DND-41 (cell line): Measurements from ENCODE around the gene TNFAIP2.

Experiments used
- ATAC-seq: fragments of 200-7000 bp; cut with Tn5 transposase; 3 replicates; pipeline ENCODE4 v1.9.1; 2021; ENCODE audit warnings: low read depth; ENCODE audit not compliant: insufficient read depth
- DNase-seq: peaks from one replicate; pipeline ENCODE4 v3.0.0-alpha.2; 2020
- H2AFZ ChIP-seq: 2 replicates; pipeline ENCODE4 v1.6.0; 2012; ENCODE audit warnings: low read depth, low read length
- H3K27ac ChIP-seq: 2 replicates; pipeline ENCODE4 v1.5.1; 2012; ENCODE audit warnings: low read length, inconsistent platforms
- H3K27me3 ChIP-seq: fragments of 200-600 bp; sonication (generic); 2 replicates; pipeline ENCODE4 v1.6.0; 2012; ENCODE audit warnings: low read length, mild to moderate bottlenecking, inconsistent platforms; ENCODE audit not compliant: insufficient read depth, poor library complexity
- H3K36me3 ChIP-seq: 2 replicates; pipeline ENCODE4 v1.5.1; 2012; ENCODE audit warnings: low read length, inconsistent platforms; ENCODE audit not compliant: insufficient read depth
- H3K4me1 ChIP-seq: 2 replicates; pipeline ENCODE4 v1.5.1; 2012; ENCODE audit warnings: mild to moderate bottlenecking, low read length; ENCODE audit not compliant: insufficient read depth
- H3K4me2 ChIP-seq: 2 replicates; pipeline ENCODE4 v1.6.0; 2012; ENCODE audit warnings: mild to moderate bottlenecking, moderate library complexity, low read length, inconsistent platforms; ENCODE audit not compliant: insufficient read depth
- H3K4me3 ChIP-seq, 2 experiments: fragments of 200-600 bp in 1 of 2; shearing (Covaris generic) in 1 of 2; 2 replicates each; pipeline ENCODE4 v1.5.1; 2012 to 2016; ENCODE audit warnings: inconsistent platforms in 2 of 2, low read length in 2 of 2, mild to moderate bottlenecking in 2 of 2, low read depth in 1 of 2, moderate library complexity in 1 of 2
- H3K79me2 ChIP-seq: 2 replicates; pipeline ENCODE4 v1.6.0; 2012; ENCODE audit warnings: low read length, inconsistent platforms; ENCODE audit not compliant: insufficient read depth
- H3K9ac ChIP-seq: 2 replicates; pipeline ENCODE4 v1.6.0; 2012; ENCODE audit warnings: low read depth, mild to moderate bottlenecking, inconsistent platforms, low read length, moderate library complexity
- H3K9me3 ChIP-seq: 2 replicates; pipeline ENCODE4 v1.5.1; 2012; ENCODE audit warnings: low read length, moderate library complexity, mild to moderate bottlenecking, inconsistent platforms; ENCODE audit not compliant: insufficient read depth, severe bottlenecking
- H4K20me1 ChIP-seq: 2 replicates; pipeline ENCODE4 v1.6.0; 2012; ENCODE audit warnings: low read length; ENCODE audit not compliant: insufficient read depth
- EZH2 ChIP-seq: IDR thresholded peaks from 3 replicates; pipeline ENCODE4 v1.6.1; 2012; ENCODE audit warnings: borderline replicate concordance, low read depth, mild to moderate bottlenecking, moderate library complexity, low read length, inconsistent platforms; ENCODE audit not compliant: severe bottlenecking
- TF ChIP-seq, protein P1 (sequence below): IDR thresholded peaks from 2 replicates; pipeline ENCODE4 v1.5.1; 2012; ENCODE audit warnings: borderline replicate concordance, low read length, moderate library complexity, mild to moderate bottlenecking; ENCODE audit not compliant: poor library complexity, severe bottlenecking; ENCODE audit errors: extremely low read depth

The TNFAIP2 gene

DNA sequence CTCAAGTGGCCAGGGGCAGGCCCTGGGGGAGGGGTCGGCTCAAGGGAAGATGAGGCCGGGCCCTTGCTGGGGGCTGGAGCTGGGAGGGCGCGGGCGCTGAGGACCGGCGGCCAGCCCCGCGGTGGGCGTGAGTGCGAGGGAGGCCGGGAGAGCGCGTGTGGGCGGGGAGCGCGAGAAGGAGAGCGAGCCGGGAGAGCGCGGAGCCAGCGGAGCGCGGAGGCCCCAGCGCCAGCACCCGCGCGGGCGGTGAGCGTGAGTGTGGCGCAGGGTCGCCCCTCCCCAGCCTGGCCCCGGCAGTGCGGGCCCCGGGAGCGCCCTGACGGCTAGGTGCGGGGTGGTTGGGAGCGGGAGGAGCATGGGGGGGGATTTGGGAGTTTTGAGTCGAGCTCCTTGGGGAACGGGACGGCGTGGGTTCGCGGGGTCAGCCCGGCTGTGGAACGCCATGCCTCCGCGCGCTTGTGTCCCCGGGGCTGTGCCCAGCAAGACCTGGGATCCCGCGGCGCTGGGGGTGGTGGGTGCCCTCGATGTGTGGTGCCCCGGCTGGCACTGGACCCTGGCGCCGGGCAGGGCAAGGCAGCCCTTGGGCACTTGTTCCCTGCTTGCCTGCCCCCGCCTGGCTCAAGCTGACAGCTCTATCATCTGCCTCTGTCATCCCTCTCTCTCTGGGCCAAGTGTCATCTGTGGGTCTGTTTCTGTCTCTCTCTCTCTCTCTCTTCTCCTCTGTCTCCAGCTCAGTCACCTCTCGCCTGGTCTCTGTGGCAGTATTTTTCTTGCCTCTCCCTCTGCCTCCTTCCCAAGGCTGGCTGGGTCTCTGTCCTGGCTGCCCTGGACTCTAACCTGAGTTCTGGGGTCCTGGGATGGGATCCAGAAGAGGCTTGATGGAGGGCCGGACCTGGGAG is 39.0 kb upstream of the TNFAIP2 start, which contains the start of gene LBHD2:
Gene LBHD2, plus strand, starts transcription at position 190 of the 899 bp plus-strand sequence. CDS start 1,803 bp downstream, outside the sequence.
- no peaks in the 10 kb centered on the region for H3K79me2 ChIP-seq
- H3K36me3 ChIP-seq, result no peaks in the 10 kb centered on the region
- H3K4me1 ChIP-seq, result no peaks in the 10 kb centered on the region
- H3K4me2 ChIP-seq, result no peak within 1 kb of the TSS
- H3K4me3 ChIP-seq, result no peak within 1 kb of the TSS
- H3K27ac ChIP-seq, result no peak within 1 kb of the TSS
- no peak within 1 kb of the TSS for H2AFZ ChIP-seq
- DNase-seq, result no peak
- H3K9ac ChIP-seq, result no peak within 1 kb of the TSS
- peaks cover 2% of the 10 kb centered on the region for H4K20me1 ChIP-seq
- no peaks in the 10 kb centered on the region for H3K27me3 ChIP-seq
- TF ChIP-seq EZH2, result no peak
- TF ChIP-seq, protein P1, sequence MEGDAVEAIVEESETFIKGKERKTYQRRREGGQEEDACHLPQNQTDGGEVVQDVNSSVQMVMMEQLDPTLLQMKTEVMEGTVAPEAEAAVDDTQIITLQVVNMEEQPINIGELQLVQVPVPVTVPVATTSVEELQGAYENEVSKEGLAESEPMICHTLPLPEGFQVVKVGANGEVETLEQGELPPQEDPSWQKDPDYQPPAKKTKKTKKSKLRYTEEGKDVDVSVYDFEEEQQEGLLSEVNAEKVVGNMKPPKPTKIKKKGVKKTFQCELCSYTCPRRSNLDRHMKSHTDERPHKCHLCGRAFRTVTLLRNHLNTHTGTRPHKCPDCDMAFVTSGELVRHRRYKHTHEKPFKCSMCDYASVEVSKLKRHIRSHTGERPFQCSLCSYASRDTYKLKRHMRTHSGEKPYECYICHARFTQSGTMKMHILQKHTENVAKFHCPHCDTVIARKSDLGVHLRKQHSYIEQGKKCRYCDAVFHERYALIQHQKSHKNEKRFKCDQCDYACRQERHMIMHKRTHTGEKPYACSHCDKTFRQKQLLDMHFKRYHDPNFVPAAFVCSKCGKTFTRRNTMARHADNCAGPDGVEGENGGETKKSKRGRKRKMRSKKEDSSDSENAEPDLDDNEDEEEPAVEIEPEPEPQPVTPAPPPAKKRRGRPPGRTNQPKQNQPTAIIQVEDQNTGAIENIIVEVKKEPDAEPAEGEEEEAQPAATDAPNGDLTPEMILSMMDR, result no peak
- ATAC-seq, result no peak
- no peaks in the 10 kb centered on the region for H3K9me3 ChIP-seq

- no peaks in the 10 kb centered on the region for H3K79me2 ChIP-seq
- DNase-seq, result no peak
- H3K4me3 ChIP-seq, result no peak overlapping the region
- no peak for ATAC-seq
- no peak overlapping the region for H3K9ac ChIP-seq
- H3K9me3 ChIP-seq, result no peaks in the 10 kb centered on the region
- H3K4me1 ChIP-seq, result 0 out of 2 replicates have a peak, but pooled peaks cover 2% of the 10 kb centered on the region
- no peak for TF ChIP-seq EZH2
- TF ChIP-seq, protein P1, result no peak
- no peak overlapping the region for H3K4me2 ChIP-seq
- H3K27ac ChIP-seq, result no peak overlapping the region
- no peaks in the 10 kb centered on the region for H3K27me3 ChIP-seq
- H3K36me3 ChIP-seq, result no peaks in the 10 kb centered on the region
- H2AFZ ChIP-seq, result no peak overlapping the region
- peaks cover 8% of the 10 kb centered on the region for H4K20me1 ChIP-seq
These were observed 37.9 kb upstream of the TNFAIP2 start for GRCh38 chr14:103085106-103086091.

DNA sequence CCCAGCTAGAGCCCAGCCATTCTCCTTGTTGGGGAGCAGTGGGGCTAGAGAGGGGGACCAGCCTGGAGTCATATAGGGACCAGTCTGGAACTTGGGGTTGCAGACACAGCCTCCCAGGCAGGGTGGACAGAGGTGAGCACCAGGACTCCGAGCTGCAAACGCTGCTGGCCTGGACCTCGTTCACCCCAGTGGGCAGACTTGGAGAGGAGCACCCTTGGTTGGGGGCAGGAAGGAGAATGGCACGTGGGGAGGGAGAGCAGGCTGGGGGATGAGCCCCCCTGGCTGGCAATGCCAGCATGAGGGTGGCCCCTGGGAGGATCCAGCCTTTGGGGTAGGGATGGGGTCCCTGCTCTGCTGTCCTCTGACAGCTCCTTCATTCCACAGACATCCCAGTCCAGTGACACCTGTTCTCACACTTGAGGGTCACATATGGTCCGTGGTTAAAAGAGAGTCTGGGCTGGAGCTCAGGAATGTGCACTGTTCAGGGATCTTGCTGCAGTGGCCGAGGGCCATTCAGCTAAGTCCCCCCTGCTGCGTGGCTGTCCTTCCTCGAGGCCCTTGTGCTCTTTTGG is 36.4 kb upstream of the TNFAIP2 start:
- H3K36me3 ChIP-seq, result no peaks in the 10 kb centered on the region
- no peak overlapping the region for H2AFZ ChIP-seq
- no peaks in the 10 kb centered on the region for H3K9me3 ChIP-seq
- H3K79me2 ChIP-seq, result no peaks in the 10 kb centered on the region
- H3K4me1 ChIP-seq, result peaks cover 16% of the 10 kb centered on the region
- DNase-seq (no peak), ATAC-seq (no peak)
- H3K4me3 ChIP-seq, result no peak overlapping the region
- H3K9ac ChIP-seq, result no peak overlapping the region
- H3K27ac ChIP-seq, result no peak overlapping the region
- H4K20me1 ChIP-seq, result peaks cover 10% of the 10 kb centered on the region
- H3K4me2 ChIP-seq, result no peak overlapping the region
- TF ChIP-seq EZH2, result no peak
- TF ChIP-seq, protein P1, result no peak
- peaks cover 13% of the 10 kb centered on the region for H3K27me3 ChIP-seq
